Caco-2 (cell line): ENCODE results near the gene MAST4. TPM values are rescaled to one million over a fixed set of nuclear protein-coding genes. Genes with fewer than 3 reads are reported as not detected.

Experiments
- BruUV-seq: library from RNA; stranded (reverse); fragments of 400-500 nt; replicated peaks from 2 replicates; lab custom pipeline; 2021; lab: Mats Ljungman, UMichigan
- CTCF ChIA-PET: fragments of 300-600 bp; sonication (Branson Sonifier 250); formaldehyde crosslinking; loops from one replicate; lab custom pipeline; 2022; ENCODE audit warnings: antibody characterized with exemption; lab: Charles Lee
- POLR2A ChIA-PET: fragments of 300-600 bp; sonication (Branson Sonifier 250); formaldehyde crosslinking; loops from one replicate; lab custom pipeline; 2022; ENCODE audit warnings: antibody characterized with exemption; lab: Charles Lee
- DNase-seq, 2 experiments: peaks; one replicate each; pipeline versions ENCODE4 v3.0.0 to v3.0.0-alpha.2; 2020 to 2022
- H3K27me3 ChIP-seq: replicated peaks from 2 replicates; pipeline ENCODE4 v1.6.0; 2011; ENCODE audit warnings: low read length; ENCODE audit not compliant: control insufficient read depth, insufficient read depth
- H3K36me3 ChIP-seq: 2 replicates; pipeline ENCODE4 v1.5.1; 2011; ENCODE audit warnings: low read length; ENCODE audit not compliant: control insufficient read depth, insufficient read depth
- H3K4me1 ChIP-seq: fragments of 250-450 bp; sonication (Bioruptor Pico); 2 replicates; pipeline ENCODE4 v1.5.1; 2020; ENCODE audit warnings: mild to moderate bottlenecking
- H3K4me3 ChIP-seq: 2 replicates; pipeline ENCODE4 v1.5.1; 2011; ENCODE audit warnings: low read depth, mild to moderate bottlenecking, control low read depth, low read length
- H3K9me3 ChIP-seq: fragments of 250-450 bp; sonication (Bioruptor Pico); 2 replicates; pipeline ENCODE4 v1.5.1; 2020; ENCODE audit warnings: mild to moderate bottlenecking, moderate library complexity
- H3K27ac Mint-ChIP-seq: one replicate; pipeline ENCODE4 v1.8.0; 2022; ENCODE audit warnings: mixed read lengths; ENCODE audit not compliant: unreplicated experiment
- H3K27me3 Mint-ChIP-seq: one replicate; pipeline ENCODE4 v1.8.0; 2022; ENCODE audit warnings: mixed read lengths; ENCODE audit not compliant: insufficient read depth, unreplicated experiment
- H3K36me3 Mint-ChIP-seq: one replicate; pipeline ENCODE4 v1.8.0; 2022; ENCODE audit warnings: mild to moderate bottlenecking, mixed read lengths; ENCODE audit not compliant: insufficient read depth, unreplicated experiment
- H3K4me1 Mint-ChIP-seq: one replicate; pipeline ENCODE4 v1.8.0; 2022; ENCODE audit warnings: low read depth, mixed read lengths; ENCODE audit not compliant: unreplicated experiment
- H3K4me3 Mint-ChIP-seq: one replicate; pipeline ENCODE4 v1.8.0; 2022; ENCODE audit warnings: mild to moderate bottlenecking, moderate library complexity, mixed read lengths; ENCODE audit not compliant: unreplicated experiment
- H3K9me3 Mint-ChIP-seq: one replicate; pipeline ENCODE4 v1.8.0; 2022; ENCODE audit warnings: mixed read lengths; ENCODE audit not compliant: unreplicated experiment
- CTCF ChIP-seq, 2 experiments: fragments of 200-600 bp in 1 of 2; IDR thresholded peaks; 1 replicate in 1 of 2; 2 replicates in 1 of 2; pipeline versions ENCODE4 v1.5.1 to v1.8.0; 2011 to 2022; ENCODE audit warnings: antibody characterized with exemption in 1 of 2, control low read depth in 1 of 2, inconsistent platforms in 1 of 2, low read depth in 1 of 2, low read length in 1 of 2, mild to moderate bottlenecking in 1 of 2, moderate library complexity in 1 of 2; ENCODE audit not compliant: insufficient read depth in 1 of 2, severe bottlenecking in 1 of 2, unreplicated experiment in 1 of 2
- intact Hi-C: fragments of 100-400 bp; cut with micrococcal nuclease; formaldehyde crosslinking; loops from one replicate; pipeline ENCODE4 v1.10.0; 2022; ENCODE audit not compliant: unreplicated experiment
- total RNA-seq: library from RNA; stranded (reverse); gene quantifications from 2 replicates; pipeline ENCODE4 v1.2.3, GENCODE V29; 2022

The MAST4 gene
- total RNA-seq, 1 experiment from 2014 or later: 17.8 TPM

GRCh38 chr5:66976108-66976507 is 379.9 kb downstream of the MAST4 start:
- no peak overlapping the region for H3K27ac Mint-ChIP-seq
- CTCF ChIA-PET: no interaction called here
- no TSS peak for BruUV-seq

DNA sequence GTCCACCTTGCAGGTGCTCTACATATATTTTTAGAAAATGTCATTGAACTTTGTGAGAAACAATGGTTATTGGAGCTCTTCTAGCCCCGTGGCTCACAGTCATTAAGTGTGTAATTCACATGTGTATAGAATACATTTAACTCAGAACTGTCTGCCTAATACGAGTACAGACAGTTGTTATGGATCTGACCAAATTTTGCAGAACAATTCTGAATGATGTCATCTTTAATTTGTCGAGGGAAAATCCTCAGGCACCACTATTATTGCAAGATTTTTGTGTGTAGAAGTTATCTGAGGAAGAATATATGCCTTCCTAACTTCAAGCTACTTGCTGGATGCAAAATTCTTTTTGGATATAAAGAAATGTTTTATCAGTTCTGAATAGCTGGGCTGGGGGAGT is 383.5 kb downstream of the MAST4 start:
- no peak for TF ChIP-seq CTCF (IDR thresholded peaks at IDR 0.05; ENCODE audit: insufficient read depth in 1 of 2, low read depth in 1 of 2, low read length in 1 of 2, severe bottlenecking in 1 of 2, unreplicated experiment in 1 of 2)
- Mint-ChIP-seq H3K27ac (no peak overlapping the region), H3K27me3 (no peaks in the 10 kb centered on the region), H3K4me3 (no peak overlapping the region), H3K4me1 (peaks cover 11% of the 10 kb centered on the region), H3K9me3 (no peaks in the 10 kb centered on the region), H3K36me3 (no peaks in the 10 kb centered on the region)
- Histone ChIP-seq H3K4me3 (no peak overlapping the region), H3K4me1 (no peaks in the 10 kb centered on the region), H3K27me3 (no peaks in the 10 kb centered on the region), H3K36me3 (no peaks in the 10 kb centered on the region), H3K9me3 (no peaks in the 10 kb centered on the region)
- intact Hi-C loops: no loop called here
- CTCF ChIA-PET: no interaction called here
- DNase-seq: no peak
- POLR2A ChIA-PET: no interaction called here
- no TSS peak for BruUV-seq

More at GRCh38 chr5:66976108-66976507, 379.9 kb downstream of the MAST4 start:
- Mint-ChIP-seq H3K9me3 (no peaks in the 10 kb centered on the region), H3K4me1 (no peaks in the 10 kb centered on the region), H3K27me3 (no peaks in the 10 kb centered on the region), H3K4me3 (no peak overlapping the region), H3K36me3 (no peaks in the 10 kb centered on the region)
- intact Hi-C loops: no loop called here
- POLR2A ChIA-PET: no interaction called here
- no peak for TF ChIP-seq CTCF (IDR thresholded peaks at IDR 0.05; ENCODE audit: insufficient read depth in 1 of 2, low read depth in 1 of 2, low read length in 1 of 2, severe bottlenecking in 1 of 2, unreplicated experiment in 1 of 2)
- Histone ChIP-seq H3K4me1 (no peaks in the 10 kb centered on the region), H3K4me3 (no peak overlapping the region), H3K9me3 (no peaks in the 10 kb centered on the region), H3K36me3 (no peaks in the 10 kb centered on the region), H3K27me3 (no peaks in the 10 kb centered on the region)
- DNase-seq: no peak

- Mint-ChIP-seq H3K4me1 (peaks cover 25% of the 10 kb centered on the region), H3K4me3 (no peak overlapping the region), H3K36me3 (no peaks in the 10 kb centered on the region), H3K9me3 (no peaks in the 10 kb centered on the region), H3K27me3 (no peaks in the 10 kb centered on the region), H3K27ac (no peak overlapping the region)
- intact Hi-C loops: no loop called here
- no peak for DNase-seq
- Histone ChIP-seq H3K27me3 (no peaks in the 10 kb centered on the region), H3K4me1 (peaks cover 9% of the 10 kb centered on the region), H3K9me3 (no peaks in the 10 kb centered on the region), H3K4me3 (no peak overlapping the region), H3K36me3 (no peaks in the 10 kb centered on the region)
- CTCF ChIA-PET: no interaction called here
- POLR2A ChIA-PET: no interaction called here
- BruUV-seq: no TSS peak
- no peak for TF ChIP-seq CTCF (IDR thresholded peaks at IDR 0.05; ENCODE audit: insufficient read depth in 1 of 2, low read depth in 1 of 2, low read length in 1 of 2, severe bottlenecking in 1 of 2, unreplicated experiment in 1 of 2)
These were observed 385.3 kb downstream of the MAST4 start for GRCh38 chr5:66981266-66982055.
